CD4-positive, alpha-beta T cell treated with Interleukin-17A for 1 hour (primary cell): ENCODE results near the gene S1PR2.
"Not testable (repeated sequence)": the region's sequence is repeated elsewhere in the genome, so short reads cannot be mapped to it uniquely, and the experiment has no call there.

Experiments
- DNase-seq: peaks from one replicate; pipeline ENCODE4 v3.0.0-alpha.2; 2020

The S1PR2 gene

GRCh38 chr19:10189616-10190015 is 41.5 kb downstream of the S1PR2 start:
- DNase-seq = no peak

- DNase-seq = no peak
These were observed 43.8 kb downstream of the S1PR2 start for GRCh38 chr19:10187315-10187714.

- DNase-seq = no peak
These were observed 46.5 kb downstream of the S1PR2 start for GRCh38 chr19:10184636-10185035.

- no peak for DNase-seq
These were observed 47.2 kb downstream of the S1PR2 start for GRCh38 chr19:10183926-10184325.

- no peak for DNase-seq
These were observed 48.3 kb downstream of the S1PR2 start for GRCh38 chr19:10182847-10183246.

- DNase-seq = no peak
These were observed 49.1 kb downstream of the S1PR2 start for GRCh38 chr19:10182076-10182475.

- no peak for DNase-seq
These were observed 50.7 kb downstream of the S1PR2 start for GRCh38 chr19:10180459-10180858.

GRCh38 chr19:10180024-10180423 is 51.1 kb downstream of the S1PR2 start:
- not testable (repeated sequence) for DNase-seq

- no peak for DNase-seq
These were observed 57.6 kb downstream of the S1PR2 start for GRCh38 chr19:10173527-10173926.
